WTC11 (cell line): ENCODE measurements around the gene TTLL13. TPM values are rescaled to one million over a fixed set of nuclear protein-coding genes. Genes with fewer than 3 reads are reported as not detected.

Experiments
- CBFB ChIP-seq: sonication (generic); formaldehyde crosslinking; IDR thresholded peaks from 2 replicates; pipeline ENCODE4 v1.8.1; 2022; ENCODE audit warnings: mild to moderate bottlenecking, low read depth, missing genetic modification reagents
- CREM ChIP-seq: sonication (generic); formaldehyde crosslinking; IDR thresholded peaks from 2 replicates; pipeline ENCODE4 v1.8.1; 2022; ENCODE audit warnings: mild to moderate bottlenecking, missing genetic modification reagents, moderate library complexity
- EMX1 ChIP-seq: fragments of 250-450 bp; sonication (Bioruptor Pico); IDR thresholded peaks from 2 replicates; pipeline ENCODE4 v1.8.0; 2021; ENCODE audit warnings: mild to moderate bottlenecking
- ESRRA ChIP-seq: sonication (generic); formaldehyde crosslinking; IDR thresholded peaks from 2 replicates; pipeline ENCODE4 v1.8.1; 2022; ENCODE audit warnings: mild to moderate bottlenecking, missing genetic modification reagents, borderline replicate concordance
- FOXK1 ChIP-seq: sonication (generic); formaldehyde crosslinking; IDR thresholded peaks from 2 replicates; pipeline ENCODE4 v1.8.0; 2022; ENCODE audit warnings: mild to moderate bottlenecking, moderate library complexity, missing genetic modification reagents
- GRHL2 ChIP-seq: fragments of 250-450 bp; sonication (Bioruptor Pico); IDR thresholded peaks from 2 replicates; pipeline ENCODE4 v1.8.0; 2022; ENCODE audit warnings: mild to moderate bottlenecking, moderate library complexity; ENCODE audit not compliant: insufficient replicate concordance, severe bottlenecking
- MXD4 ChIP-seq: fragments of 250-450 bp; sonication (Bioruptor Pico); IDR thresholded peaks from 2 replicates; pipeline ENCODE4 v1.8.0; 2021; ENCODE audit warnings: mild to moderate bottlenecking, moderate library complexity, borderline replicate concordance
- NR3C1 ChIP-seq: sonication (generic); formaldehyde crosslinking; conservative IDR thresholded peaks from 2 replicates; pipeline ENCODE4 v1.8.1; 2023; ENCODE audit warnings: low read depth, mild to moderate bottlenecking, missing genetic modification reagents
- PRRX2 ChIP-seq: fragments of 250-450 bp; sonication (Bioruptor Pico); IDR thresholded peaks from 2 replicates; pipeline ENCODE4 v1.8.0; 2021; ENCODE audit warnings: mild to moderate bottlenecking
- RELA ChIP-seq: sonication (generic); formaldehyde crosslinking; IDR thresholded peaks from 2 replicates; pipeline ENCODE4 v1.8.1; 2022; ENCODE audit warnings: missing genetic modification reagents, mild to moderate bottlenecking, borderline replicate concordance
- RORB ChIP-seq: fragments of 250-450 bp; sonication (Bioruptor Pico); IDR thresholded peaks from 2 replicates; pipeline ENCODE4 v1.9.0; 2021; ENCODE audit warnings: mild to moderate bottlenecking
- SMAD4 ChIP-seq: sonication (generic); formaldehyde crosslinking; IDR thresholded peaks from 2 replicates; pipeline ENCODE4 v1.8.0; 2022; ENCODE audit warnings: mild to moderate bottlenecking, missing genetic modification reagents
- total RNA-seq: library from RNA; stranded (reverse); gene quantifications from 3 replicates; pipeline ENCODE4 v1.2.3, GENCODE V29; 2021
- TF ChIP-seq, protein P1 (sequence below): sonication (generic); formaldehyde crosslinking; IDR thresholded peaks from 2 replicates; pipeline ENCODE4 v1.8.0; 2022; ENCODE audit warnings: mild to moderate bottlenecking, missing genetic modification reagents
- TF ChIP-seq, protein P2 (sequence below): fragments of 250-450 bp; sonication (Bioruptor Pico); IDR thresholded peaks from 2 replicates; pipeline ENCODE4 v1.9.0; 2021; ENCODE audit warnings: mild to moderate bottlenecking

Gene TTLL13
- total RNA-seq, 1 experiment from 2014 or later, result 0.48 TPM

DNA sequence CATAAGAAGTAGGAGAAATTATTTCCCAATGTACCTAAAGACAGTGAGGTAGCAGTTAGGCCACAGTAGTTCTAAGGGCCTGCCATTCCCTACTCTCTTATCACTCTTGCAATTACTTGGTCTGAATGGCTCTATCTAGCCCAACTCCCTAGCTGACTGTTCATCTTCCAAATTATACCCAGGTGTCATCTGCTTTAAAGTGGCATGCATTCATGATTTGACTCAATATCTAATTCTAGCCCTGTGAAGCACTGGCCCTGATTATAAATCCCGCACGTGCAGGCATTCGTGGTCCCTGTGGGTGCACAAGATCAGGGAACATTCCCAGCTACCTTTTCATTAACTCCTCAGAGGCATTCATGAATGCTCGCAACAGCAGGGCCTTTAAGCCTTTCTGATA, 59.7 kb downstream of the TTLL13 start (continued):
- TF ChIP-seq CREM (CRISPR knock-in tag) (no peak), CBFB (CRISPR knock-in tag) (no peak), NR3C1 (no peak), SMAD4 (CRISPR knock-in tag) (no peak), EMX1 (CRISPR knock-in tag) (no peak), MXD4 (CRISPR knock-in tag) (no peak), ESRRA (no peak), RELA (CRISPR knock-in tag) (no peak), PRRX2 (CRISPR knock-in tag) (no peak), FOXK1 (CRISPR knock-in tag) (no peak), GRHL2 (no peak), RORB (no peak)
- TF ChIP-seq, protein P1, sequence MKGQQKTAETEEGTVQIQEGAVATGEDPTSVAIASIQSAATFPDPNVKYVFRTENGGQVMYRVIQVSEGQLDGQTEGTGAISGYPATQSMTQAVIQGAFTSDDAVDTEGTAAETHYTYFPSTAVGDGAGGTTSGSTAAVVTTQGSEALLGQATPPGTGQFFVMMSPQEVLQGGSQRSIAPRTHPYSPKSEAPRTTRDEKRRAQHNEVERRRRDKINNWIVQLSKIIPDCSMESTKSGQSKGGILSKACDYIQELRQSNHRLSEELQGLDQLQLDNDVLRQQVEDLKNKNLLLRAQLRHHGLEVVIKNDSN (CRISPR knock-in tag), result no peak
- TF ChIP-seq, protein P2, sequence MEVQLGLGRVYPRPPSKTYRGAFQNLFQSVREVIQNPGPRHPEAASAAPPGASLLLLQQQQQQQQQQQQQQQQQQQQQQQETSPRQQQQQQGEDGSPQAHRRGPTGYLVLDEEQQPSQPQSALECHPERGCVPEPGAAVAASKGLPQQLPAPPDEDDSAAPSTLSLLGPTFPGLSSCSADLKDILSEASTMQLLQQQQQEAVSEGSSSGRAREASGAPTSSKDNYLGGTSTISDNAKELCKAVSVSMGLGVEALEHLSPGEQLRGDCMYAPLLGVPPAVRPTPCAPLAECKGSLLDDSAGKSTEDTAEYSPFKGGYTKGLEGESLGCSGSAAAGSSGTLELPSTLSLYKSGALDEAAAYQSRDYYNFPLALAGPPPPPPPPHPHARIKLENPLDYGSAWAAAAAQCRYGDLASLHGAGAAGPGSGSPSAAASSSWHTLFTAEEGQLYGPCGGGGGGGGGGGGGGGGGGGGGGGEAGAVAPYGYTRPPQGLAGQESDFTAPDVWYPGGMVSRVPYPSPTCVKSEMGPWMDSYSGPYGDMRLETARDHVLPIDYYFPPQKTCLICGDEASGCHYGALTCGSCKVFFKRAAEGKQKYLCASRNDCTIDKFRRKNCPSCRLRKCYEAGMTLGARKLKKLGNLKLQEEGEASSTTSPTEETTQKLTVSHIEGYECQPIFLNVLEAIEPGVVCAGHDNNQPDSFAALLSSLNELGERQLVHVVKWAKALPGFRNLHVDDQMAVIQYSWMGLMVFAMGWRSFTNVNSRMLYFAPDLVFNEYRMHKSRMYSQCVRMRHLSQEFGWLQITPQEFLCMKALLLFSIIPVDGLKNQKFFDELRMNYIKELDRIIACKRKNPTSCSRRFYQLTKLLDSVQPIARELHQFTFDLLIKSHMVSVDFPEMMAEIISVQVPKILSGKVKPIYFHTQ (CRISPR knock-in tag), result no peak

Other genes starting within 250 kb of the TTLL13 start
- gene ZNF710, start 248.2 kb upstream of the TTLL13 start, total RNA-seq, result 22.3 to 25.9 TPM (median 24.0 TPM) in 3 replicates
- 53.3 to 80.3 TPM (median 72.3 TPM) in 3 replicates for gene IDH2, start 147.1 kb upstream of the TTLL13 start, total RNA-seq
- 50.1 to 53.3 TPM (median 50.2 TPM) in 3 replicates for gene SEMA4B, start 48.2 kb upstream of the TTLL13 start, total RNA-seq
- gene CIB1, start 15.6 kb upstream of the TTLL13 start, total RNA-seq, result 26.1 to 29.6 TPM (median 26.9 TPM) in 3 replicates
- 2.6 to 6.7 TPM (median 5.3 TPM) in 3 replicates for gene GDPGP1, start 15.3 kb upstream of the TTLL13 start, total RNA-seq
- 77.8 to 88.5 TPM (median 88.1 TPM) in 3 replicates for gene NGRN, start 16.1 kb downstream of the TTLL13 start, total RNA-seq
- gene ZNF774, start 102.7 kb downstream of the TTLL13 start, total RNA-seq, result 2.6 to 3.6 TPM (median 2.9 TPM) in 3 replicates
- gene IQGAP1, start 138.7 kb downstream of the TTLL13 start, total RNA-seq, result 83.0 to 106 TPM (median 86.8 TPM) in 3 replicates